NB4 (cell line): ENCODE data around the gene ZDHHC3.

Experiments
- DNase-seq: peaks from one replicate; pipeline ENCODE4 v3.0.0; 2010; ENCODE audit warnings: low read depth
- H3K4me3 ChIP-seq: one replicate; pipeline ENCODE4 v1.5.1; 2011; ENCODE audit warnings: mild to moderate bottlenecking, low read depth, low read length, moderate library complexity
- CTCF ChIP-seq: IDR thresholded peaks from one replicate; pipeline ENCODE4 v1.5.1; 2012; ENCODE audit warnings: low read depth, low read length
- MYC ChIP-seq: IDR thresholded peaks from 2 replicates; pipeline ENCODE4 v1.6.1; 2011; ENCODE audit warnings: low read depth, low read length
- POLR2A ChIP-seq: IDR thresholded peaks from 2 replicates; pipeline ENCODE4 v1.6.1; 2011; ENCODE audit warnings: mild to moderate bottlenecking; ENCODE audit not compliant: insufficient read length; ENCODE audit errors: extremely low read depth
- TF ChIP-seq, protein P1 (sequence below): IDR thresholded peaks from 2 replicates; pipeline ENCODE4 v1.6.1; 2011; ENCODE audit warnings: low read depth, low read length

Gene ZDHHC3

DNA sequence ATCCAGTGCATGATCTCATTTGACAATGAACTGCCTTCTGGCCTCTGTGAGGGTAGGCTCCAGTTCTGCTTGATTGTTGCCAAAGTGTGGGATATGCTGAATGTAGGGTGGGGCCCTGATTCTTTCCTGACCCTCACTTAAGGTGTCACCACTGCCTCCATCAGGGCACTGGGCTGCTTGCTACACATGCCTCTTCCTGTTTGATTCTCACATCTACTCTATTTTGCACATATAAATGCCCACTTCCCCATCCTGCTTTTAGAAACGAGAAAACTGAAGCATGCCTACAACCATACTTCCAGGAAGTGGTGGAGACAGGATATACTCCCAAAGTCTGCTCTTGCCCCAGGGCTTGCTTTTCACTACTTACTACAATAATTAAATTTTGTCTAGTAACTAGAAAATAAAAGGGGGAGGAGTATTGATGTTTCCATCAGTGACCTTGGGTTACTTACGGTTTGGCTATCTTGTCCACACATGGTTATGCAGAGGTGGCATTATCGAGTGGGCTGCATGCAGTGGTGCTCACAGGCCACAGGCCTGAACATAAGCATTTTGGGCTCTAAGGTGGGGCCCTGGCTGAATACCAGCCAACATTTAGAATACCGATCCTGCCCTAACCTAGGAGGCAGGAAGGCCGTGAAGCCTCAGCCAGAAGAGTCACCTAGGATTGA, 6.7 kb downstream of the ZDHHC3 start:
- H3K4me3 ChIP-seq = peak overlapping the region; percentile 13
- peak; percentile 90 for DNase-seq
- TF ChIP-seq POLR2A (no peak), MYC (peak; percentile 70), CTCF (peak; percentile 9)
- TF ChIP-seq, protein P1, sequence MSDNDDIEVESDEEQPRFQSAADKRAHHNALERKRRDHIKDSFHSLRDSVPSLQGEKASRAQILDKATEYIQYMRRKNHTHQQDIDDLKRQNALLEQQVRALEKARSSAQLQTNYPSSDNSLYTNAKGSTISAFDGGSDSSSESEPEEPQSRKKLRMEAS = peak; percentile 77

GRCh38 chr3:44968447-44968858, 7.5 kb downstream of the ZDHHC3 start:
- no peak for DNase-seq
- TF ChIP-seq MYC (no peak), CTCF (no peak), POLR2A (no peak)
- TF ChIP-seq, protein P1 = no peak
- H3K4me3 ChIP-seq = peak overlapping the region; percentile 10

DNA sequence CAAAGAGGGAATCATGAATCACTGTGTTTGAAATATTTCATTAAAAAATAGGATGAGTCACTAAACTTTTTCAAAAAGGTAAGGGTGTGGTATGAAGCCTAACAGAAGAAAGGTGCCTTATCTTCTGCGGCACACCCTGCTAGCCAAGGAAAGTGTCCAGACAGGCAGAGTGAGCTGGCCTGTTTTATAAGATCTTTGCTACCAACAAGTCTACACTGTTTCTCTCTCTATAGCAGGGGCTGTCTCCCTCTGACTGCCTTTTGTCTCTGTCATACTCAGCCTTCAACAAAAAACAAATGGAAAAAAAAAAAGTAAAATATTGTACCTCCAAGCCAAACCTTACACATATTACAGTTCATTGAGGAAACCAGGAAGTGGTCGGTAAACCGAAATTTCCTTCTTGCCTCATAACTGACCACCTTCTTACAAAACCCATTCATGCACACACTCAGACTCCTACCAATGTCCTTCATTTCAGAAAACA, 9.1 kb downstream of the ZDHHC3 start:
- DNase-seq = peak; percentile 94

DNA sequence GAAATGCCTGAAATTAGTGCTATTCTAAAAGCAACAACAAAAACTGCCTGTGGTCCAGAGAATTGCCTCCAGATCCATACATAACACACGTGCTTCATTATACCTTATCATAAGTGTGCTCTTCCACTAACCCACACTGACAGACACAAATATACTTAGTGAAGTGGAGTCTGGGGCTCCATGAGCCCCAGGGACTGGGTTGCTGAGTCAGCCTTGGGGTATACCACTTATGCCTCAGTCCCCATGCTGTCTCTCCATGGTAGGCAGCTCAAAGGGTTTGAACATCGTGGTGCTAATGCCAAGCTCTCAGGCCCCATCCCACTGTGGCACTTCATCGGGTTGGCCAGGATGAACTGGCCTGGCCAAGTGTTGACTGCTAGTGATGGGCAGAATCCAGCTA, 10.8 kb downstream of the ZDHHC3 start:
- DNase-seq = peak; percentile 54
- H3K4me3 ChIP-seq = no peak overlapping the region
- TF ChIP-seq POLR2A = no peak
- TF ChIP-seq, protein P1 = no peak

More for the DNA sequence above, 9.1 kb downstream of the ZDHHC3 start:
- peak overlapping the region; percentile 19 for H3K4me3 ChIP-seq
- TF ChIP-seq, protein P1 = peak; percentile 67; the same call in 1 of the 2 replicates
- TF ChIP-seq POLR2A (peak; percentile 13), CTCF (no peak), MYC (peak; percentile 83)

DNA sequence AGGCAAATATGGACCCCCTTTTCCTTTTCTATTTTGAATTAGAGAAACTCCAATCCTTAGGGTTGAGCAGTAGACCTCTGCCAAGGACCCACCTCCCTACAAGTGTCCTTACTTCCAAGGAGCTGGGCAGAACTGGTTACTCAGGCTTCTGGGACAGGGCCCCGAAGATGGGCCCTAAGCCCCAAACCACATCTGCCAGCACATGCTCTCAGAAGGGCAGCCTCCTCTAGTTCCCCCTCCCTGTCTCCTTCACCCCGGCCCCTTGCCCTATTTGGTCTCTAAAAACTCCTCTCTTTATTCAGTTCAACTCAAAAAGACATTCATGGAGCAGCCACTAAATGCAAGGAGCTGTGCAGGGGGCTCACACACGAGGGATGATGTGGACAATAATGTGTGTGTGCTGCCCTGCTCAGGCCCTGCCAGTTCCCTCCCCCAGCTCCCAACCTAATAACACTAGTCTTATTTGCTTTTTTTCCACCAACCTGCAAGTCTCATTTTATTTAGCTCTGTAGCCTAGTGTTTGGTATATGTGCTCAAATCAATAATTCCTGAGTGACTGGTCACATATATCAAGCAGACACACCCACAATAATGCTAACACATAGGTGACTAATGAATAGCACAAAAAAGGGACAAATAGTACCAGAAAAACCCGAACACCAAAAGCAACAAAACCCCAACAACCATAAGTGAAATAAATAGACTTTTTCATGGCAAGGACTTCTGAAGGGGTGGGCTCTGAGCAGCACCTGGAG, 12.2 kb downstream of the ZDHHC3 start:
- DNase-seq = peak; percentile 68
- TF ChIP-seq CTCF = no peak
- TF ChIP-seq, protein P1 = peak; percentile 32; the same call in 1 of the 2 replicates
- no peak for TF ChIP-seq MYC
- no peak overlapping the region for H3K4me3 ChIP-seq
